ENCODE data around the gene LIME1.
"Not testable (repeated sequence)": the region's sequence is repeated elsewhere in the genome, so short reads cannot be mapped to it uniquely, and the experiment has no call there.

The LIME1 gene

GRCh38 chr20:63708301-63709148 lies 27.9 kb upstream of the LIME1 start:
- no peak for DNase-seq

GRCh38 chr20:63709149-63709527 lies 27.3 kb upstream of the LIME1 start:
- DNase-seq, result no peak

GRCh38 chr20:63711085-63711645 lies 25.3 kb upstream of the LIME1 start:
- DNase-seq, result no peak

GRCh38 chr20:63712191-63712590 lies 24.3 kb upstream of the LIME1 start:
- DNase-seq, result no peak

GRCh38 chr20:63714858-63715257 lies 21.6 kb upstream of the LIME1 start:
- no peak for DNase-seq

GRCh38 chr20:63718996-63719395 lies 17.5 kb upstream of the LIME1 start:
- DNase-seq, result no peak

GRCh38 chr20:63722967-63723622 lies 13.4 kb upstream of the LIME1 start:
- DNase-seq, result not testable (repeated sequence)

- not testable (repeated sequence) for DNase-seq
Measured at GRCh38 chr20:63730189-63730733, 6.2 kb upstream of the LIME1 start.

GRCh38 chr20:63731410-63731809 lies 5.1 kb upstream of the LIME1 start:
- DNase-seq, result no peak

- no peak for DNase-seq
Measured at GRCh38 chr20:63732118-63733095, 4.1 kb upstream of the LIME1 start.

- DNase-seq, result no peak
Measured at GRCh38 chr20:63733117-63733516, 3.3 kb upstream of the LIME1 start.

- DNase-seq, result no peak
Measured at GRCh38 chr20:63733579-63734081, 2.8 kb upstream of the LIME1 start.

GRCh38 chr20:63734111-63734945 lies 2.1 kb upstream of the LIME1 start:
- DNase-seq, result no peak

- peak; percentile 26 for DNase-seq
Measured at GRCh38 chr20:63734946-63735858, 1.3 kb upstream of the LIME1 start.

GRCh38 chr20:63736893-63737694 lies 630 bp downstream of the LIME1 start:
- no peak for DNase-seq

GRCh38 chr20:63737695-63737944 lies 1.2 kb downstream of the LIME1 start:
- DNase-seq, result no peak

- no peak for DNase-seq
Measured at GRCh38 chr20:63737945-63738686, 1.7 kb downstream of the LIME1 start.

- DNase-seq, result peak; percentile 24
Measured at GRCh38 chr20:63738687-63739129, 2.2 kb downstream of the LIME1 start.
